ENCODE measurements around the gene ARL16. TPM values are rescaled to one million over a fixed set of nuclear protein-coding genes. Genes with fewer than 3 reads are reported as not detected.

Gene ARL16
- total and polyA plus RNA-seq, 4 donors, result 7.9 to 24.3 (median 11.3) TPM

GRCh38 chr17:81682565-81683207 lies 911 bp downstream of the ARL16 start:
- TF ChIP-seq, protein P1, sequence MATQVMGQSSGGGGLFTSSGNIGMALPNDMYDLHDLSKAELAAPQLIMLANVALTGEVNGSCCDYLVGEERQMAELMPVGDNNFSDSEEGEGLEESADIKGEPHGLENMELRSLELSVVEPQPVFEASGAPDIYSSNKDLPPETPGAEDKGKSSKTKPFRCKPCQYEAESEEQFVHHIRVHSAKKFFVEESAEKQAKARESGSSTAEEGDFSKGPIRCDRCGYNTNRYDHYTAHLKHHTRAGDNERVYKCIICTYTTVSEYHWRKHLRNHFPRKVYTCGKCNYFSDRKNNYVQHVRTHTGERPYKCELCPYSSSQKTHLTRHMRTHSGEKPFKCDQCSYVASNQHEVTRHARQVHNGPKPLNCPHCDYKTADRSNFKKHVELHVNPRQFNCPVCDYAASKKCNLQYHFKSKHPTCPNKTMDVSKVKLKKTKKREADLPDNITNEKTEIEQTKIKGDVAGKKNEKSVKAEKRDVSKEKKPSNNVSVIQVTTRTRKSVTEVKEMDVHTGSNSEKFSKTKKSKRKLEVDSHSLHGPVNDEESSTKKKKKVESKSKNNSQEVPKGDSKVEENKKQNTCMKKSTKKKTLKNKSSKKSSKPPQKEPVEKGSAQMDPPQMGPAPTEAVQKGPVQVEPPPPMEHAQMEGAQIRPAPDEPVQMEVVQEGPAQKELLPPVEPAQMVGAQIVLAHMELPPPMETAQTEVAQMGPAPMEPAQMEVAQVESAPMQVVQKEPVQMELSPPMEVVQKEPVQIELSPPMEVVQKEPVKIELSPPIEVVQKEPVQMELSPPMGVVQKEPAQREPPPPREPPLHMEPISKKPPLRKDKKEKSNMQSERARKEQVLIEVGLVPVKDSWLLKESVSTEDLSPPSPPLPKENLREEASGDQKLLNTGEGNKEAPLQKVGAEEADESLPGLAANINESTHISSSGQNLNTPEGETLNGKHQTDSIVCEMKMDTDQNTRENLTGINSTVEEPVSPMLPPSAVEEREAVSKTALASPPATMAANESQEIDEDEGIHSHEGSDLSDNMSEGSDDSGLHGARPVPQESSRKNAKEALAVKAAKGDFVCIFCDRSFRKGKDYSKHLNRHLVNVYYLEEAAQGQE (IDR thresholded peaks at IDR 0.05), result no peak
- TF ChIP-seq FOXA2 (IDR thresholded peaks at IDR 0.05) (no peak), YY1 (IDR thresholded peaks at IDR 0.05) (no peak), HNF4G (IDR thresholded peaks at IDR 0.05) (no peak), FOXA1 (IDR thresholded peaks at IDR 0.05) (no peak), EGR1 (IDR thresholded peaks at IDR 0.05; ENCODE audit: low read depth in 2 of 2) (no peak), SP1 (IDR thresholded peaks at IDR 0.05) (no peak), ZBTB33 (IDR thresholded peaks at IDR 0.05) (no peak), HNF4A (conservative IDR thresholded peaks at IDR 0.05) (no peak), CTCF (IDR thresholded peaks at IDR 0.05; ENCODE audit: low read depth, low read length, missing input control) (no peak), RXRA (IDR thresholded peaks at IDR 0.05) (no peak), MAX (IDR thresholded peaks at IDR 0.05) (no peak), RAD21 (IDR thresholded peaks at IDR 0.05) (no peak), GABPA (IDR thresholded peaks at IDR 0.05 in 1 of 2, conservative IDR thresholded peaks at IDR 0.05 in 1 of 2) (no peak), TAF1 (conservative IDR thresholded peaks at IDR 0.05) (no peak), NR2F2 (IDR thresholded peaks at IDR 0.05) (no peak)
- TF ChIP-seq, protein P2, sequence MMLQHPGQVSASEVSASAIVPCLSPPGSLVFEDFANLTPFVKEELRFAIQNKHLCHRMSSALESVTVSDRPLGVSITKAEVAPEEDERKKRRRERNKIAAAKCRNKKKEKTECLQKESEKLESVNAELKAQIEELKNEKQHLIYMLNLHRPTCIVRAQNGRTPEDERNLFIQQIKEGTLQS (IDR thresholded peaks at IDR 0.05), result no peak
- Histone ChIP-seq H3K9me3 (ENCODE audit: control insufficient read depth in 4 of 4, low read length in 3 of 4) (no peaks in the 10 kb centered on the region), H3K4me3 (ENCODE audit: low read depth in 1 of 3, low read length in 3 of 3) (peak overlapping the region; percentile 70 to 86 (median 71)), H3K36me3 (ENCODE audit: control insufficient read depth in 4 of 4, insufficient read depth in 3 of 4, low read depth in 1 of 4, low read length in 3 of 4) (peaks cover 0 to 13% (median 6%) of the 10 kb centered on the region in 4 donors), H3K27ac (ENCODE audit: low read depth in 1 of 2, low read length in 2 of 2) (peak overlapping the region; percentile 41 to 67), H3K4me1 (ENCODE audit: control insufficient read depth in 4 of 4, insufficient read depth in 4 of 4, low read length in 3 of 4) (peaks cover 16 to 54% (median 43%) of the 10 kb centered on the region in 4 donors), H3K27me3 (ENCODE audit: control insufficient read depth in 4 of 4, insufficient read depth in 4 of 4, low read length in 3 of 4) (no peaks in the 10 kb centered on the region), H3K9ac (ENCODE audit: low read depth in 1 of 2, low read length in 2 of 2) (no peak overlapping the region)
- 43% methylated on average over 19 of the region's 19 CpGs for WGBS
- DNase-seq (ENCODE audit: low spot score), result no peak
